Iris pigment epithelial cell (primary cell): ENCODE data around the gene MPRIP.
A peak's percentile ranks its signal among the peaks of the same experiment; 100 is the strongest.
"Not testable (repeated sequence)": the region's sequence is repeated elsewhere in the genome, so short reads cannot be mapped to it uniquely, and the experiment has no call there.

Experiments used
- DNase-seq: peaks from one replicate; pipeline ENCODE4 v3.0.0-alpha.2; 2011; ENCODE audit warnings: low read depth

Gene MPRIP

GRCh38 chr17:17186551-17187505 is 144.6 kb downstream of the MPRIP start:
- peak; percentile 37 for DNase-seq

- no peak for DNase-seq
These were observed 146.3 kb downstream of the MPRIP start for GRCh38 chr17:17188586-17188985.

- DNase-seq, result no peak
These were observed 147.3 kb downstream of the MPRIP start for GRCh38 chr17:17189559-17189958.

GRCh38 chr17:17190188-17190587 is 147.9 kb downstream of the MPRIP start:
- DNase-seq, result no peak

GRCh38 chr17:17191346-17191792 is 149.1 kb downstream of the MPRIP start:
- peak; percentile 84 for DNase-seq

GRCh38 chr17:17191961-17192381 is 149.7 kb downstream of the MPRIP start:
- DNase-seq, result no peak

GRCh38 chr17:17195466-17195865 is 153.2 kb downstream of the MPRIP start:
- DNase-seq, result not testable (repeated sequence)

GRCh38 chr17:17196776-17197175 is 154.5 kb downstream of the MPRIP start:
- no peak for DNase-seq

GRCh38 chr17:17198281-17198680 is 156.0 kb downstream of the MPRIP start:
- DNase-seq, result no peak

- no peak for DNase-seq
These were observed 158.1 kb downstream of the MPRIP start for GRCh38 chr17:17200311-17200710.

GRCh38 chr17:17200831-17201230 is 158.6 kb downstream of the MPRIP start:
- peak; percentile 58 for DNase-seq

- DNase-seq, result no peak
These were observed 159.0 kb downstream of the MPRIP start for GRCh38 chr17:17201271-17201670.

GRCh38 chr17:17201907-17202306 is 159.7 kb downstream of the MPRIP start:
- DNase-seq, result no peak

GRCh38 chr17:17203173-17203730 is 161.0 kb downstream of the MPRIP start:
- no peak for DNase-seq

GRCh38 chr17:17204041-17204591 is 161.9 kb downstream of the MPRIP start:
- DNase-seq, result no peak

- DNase-seq, result no peak
These were observed 162.5 kb downstream of the MPRIP start for GRCh38 chr17:17204635-17205231.

- DNase-seq, result peak; percentile 68
These were observed 163.3 kb downstream of the MPRIP start for GRCh38 chr17:17205368-17206123.

GRCh38 chr17:17206124-17206912 is 164.1 kb downstream of the MPRIP start, which contains the start of gene PLD6:
TSS of gene PLD6 (minus strand) at chr17:17206333. CDS start at chr17:17206286, 47 bp downstream.
- DNase-seq, result peak; percentile 63

- no peak for DNase-seq
These were observed 164.7 kb downstream of the MPRIP start for GRCh38 chr17:17206913-17207335.

GRCh38 chr17:17207998-17208397 is 165.7 kb downstream of the MPRIP start:
- no peak for DNase-seq

GRCh38 chr17:17213775-17214174 is 171.5 kb downstream of the MPRIP start:
- DNase-seq, result no peak
